H9 (cell line): Measurements from ENCODE around the gene ALG1L2. TPM values are rescaled to one million over a fixed set of nuclear protein-coding genes. Genes with fewer than 3 reads are reported as not detected.
"Not testable (repeated sequence)": the region's sequence is repeated elsewhere in the genome, so short reads cannot be mapped to it uniquely, and the experiment has no call there.

Experiments
- DNase-seq: peaks from one replicate; pipeline ENCODE4 v3.0.0-alpha.2; 2017
- H2AFZ ChIP-seq: one replicate; pipeline ENCODE4 v1.6.1; 2013; ENCODE audit warnings: mild to moderate bottlenecking, low read length, control low read depth, moderate library complexity
- H2AK5ac ChIP-seq: 2 replicates; pipeline ENCODE4 v1.6.1; 2013; ENCODE audit warnings: low read length, control low read depth, mixed read lengths; ENCODE audit not compliant: insufficient read length
- H2BK120ac ChIP-seq: one replicate; pipeline ENCODE4 v1.6.1; 2013; ENCODE audit warnings: low read depth, mild to moderate bottlenecking, low read length, control low read depth, inconsistent platforms; ENCODE audit not compliant: poor library complexity, severe bottlenecking
- H2BK12ac ChIP-seq: 2 replicates; pipeline ENCODE4 v1.6.1; 2013; ENCODE audit warnings: low read length, control low read depth, mixed read lengths, low read depth; ENCODE audit not compliant: insufficient read length
- H2BK15ac ChIP-seq: 2 replicates; pipeline ENCODE4 v1.6.1; 2013; ENCODE audit warnings: low read depth, low read length, control low read depth
- H2BK20ac ChIP-seq: one replicate; pipeline ENCODE4 v1.6.1; 2013; ENCODE audit warnings: low read depth, mild to moderate bottlenecking, low read length, control low read depth, inconsistent platforms; ENCODE audit not compliant: poor library complexity, severe bottlenecking
- H2BK5ac ChIP-seq: 2 replicates; pipeline ENCODE4 v1.6.1; 2013; ENCODE audit warnings: low read length, control low read depth, mixed read lengths; ENCODE audit not compliant: insufficient read length
- H3K14ac ChIP-seq: 2 replicates; pipeline ENCODE4 v1.6.1; 2013; ENCODE audit warnings: low read length, control low read depth; ENCODE audit not compliant: insufficient read depth
- H3K18ac ChIP-seq: 2 replicates; pipeline ENCODE4 v1.6.1; 2013; ENCODE audit warnings: low read depth, mild to moderate bottlenecking, mixed read lengths, low read length, control low read depth; ENCODE audit not compliant: insufficient read length
- H3K23ac ChIP-seq: 2 replicates; pipeline ENCODE4 v1.6.1; 2013; ENCODE audit warnings: low read length, control low read depth, mixed read lengths, low read depth; ENCODE audit not compliant: insufficient read length
- H3K23me2 ChIP-seq: 2 replicates; pipeline ENCODE4 v1.6.1; 2013; ENCODE audit warnings: low read depth, mild to moderate bottlenecking, mixed read lengths, low read length, control low read depth; ENCODE audit not compliant: insufficient read length, poor library complexity, severe bottlenecking
- H3K27ac ChIP-seq: 2 replicates; pipeline ENCODE4 v1.5.1; 2013; ENCODE audit warnings: low read length, control low read depth, mixed read lengths, low read depth; ENCODE audit not compliant: insufficient read length
- H3K27me3 ChIP-seq: 2 replicates; pipeline ENCODE4 v1.6.1; 2013; ENCODE audit warnings: low read length, control low read depth, inconsistent platforms; ENCODE audit not compliant: insufficient read depth
- H3K4ac ChIP-seq: 2 replicates; pipeline ENCODE4 v1.6.1; 2013; ENCODE audit warnings: low read depth, mild to moderate bottlenecking, control low read depth, inconsistent platforms, low read length, moderate library complexity
- H3K4me1 ChIP-seq: 2 replicates; pipeline ENCODE4 v1.6.1; 2013; ENCODE audit warnings: low read length, control low read depth, inconsistent platforms; ENCODE audit not compliant: insufficient read depth
- H3K4me2 ChIP-seq: 2 replicates; pipeline ENCODE4 v1.6.1; 2013; ENCODE audit warnings: low read length, control low read depth, mixed read lengths; ENCODE audit not compliant: insufficient read length, insufficient read depth
- H3K56ac ChIP-seq: 2 replicates; pipeline ENCODE4 v1.6.1; 2013; ENCODE audit warnings: low read depth, mild to moderate bottlenecking, mixed read lengths, low read length, control low read depth; ENCODE audit not compliant: insufficient read length
- H3K79me1 ChIP-seq: 2 replicates; pipeline ENCODE4 v1.6.1; 2013; ENCODE audit warnings: low read depth, mild to moderate bottlenecking, moderate library complexity, low read length, control low read depth, inconsistent platforms; ENCODE audit not compliant: insufficient read depth, poor library complexity, severe bottlenecking
- H3K79me2 ChIP-seq: 2 replicates; pipeline ENCODE4 v1.6.1; 2013; ENCODE audit warnings: low read length, control low read depth, inconsistent platforms; ENCODE audit not compliant: insufficient read depth
- H3K9ac ChIP-seq: 2 replicates; pipeline ENCODE4 v1.6.1; 2013; ENCODE audit warnings: low read length, control low read depth, mixed read lengths; ENCODE audit not compliant: insufficient read length; ENCODE audit errors: extremely low read depth
- H3K9me3 ChIP-seq: one replicate; pipeline ENCODE4 v1.6.1; 2013; ENCODE audit warnings: low read depth, low read length, inconsistent platforms; ENCODE audit not compliant: control insufficient read depth
- H3T11ph ChIP-seq: one replicate; pipeline ENCODE4 v1.6.1; 2013; ENCODE audit warnings: mild to moderate bottlenecking, low read length, control low read depth, inconsistent platforms
- H4K20me1 ChIP-seq: one replicate; pipeline ENCODE4 v1.6.1; 2013; ENCODE audit not compliant: control insufficient read depth, insufficient read length, insufficient read depth
- H4K5ac ChIP-seq: 2 replicates; pipeline ENCODE4 v1.6.1; 2013; ENCODE audit warnings: low read depth, mild to moderate bottlenecking, mixed read lengths, low read length, control low read depth; ENCODE audit not compliant: insufficient read length
- H4K8ac ChIP-seq: replicated peaks from 2 replicates; pipeline ENCODE4 v1.6.1; 2013; ENCODE audit warnings: low read length, control low read depth, mixed read lengths, low read depth; ENCODE audit not compliant: insufficient read length
- H4K91ac ChIP-seq: 2 replicates; pipeline ENCODE4 v1.6.1; 2013; ENCODE audit warnings: low read depth, mild to moderate bottlenecking, moderate library complexity, mixed read lengths, low read length, control low read depth; ENCODE audit not compliant: insufficient read length
- H3K27ac Mint-ChIP-seq, 3 experiments: 2 replicates in 2 of 3; 3 replicates in 1 of 3; pipeline ENCODE4 v1.8.0; 2020 to 2021; ENCODE audit warnings: mixed read lengths in 3 of 3, mild to moderate bottlenecking in 1 of 3, moderate library complexity in 1 of 3
- H3K27me3 Mint-ChIP-seq: 2 replicates; pipeline ENCODE4 v1.8.0; 2021; ENCODE audit warnings: low read depth, mild to moderate bottlenecking, moderate library complexity, mixed read lengths
- H3K36me3 Mint-ChIP-seq, 3 experiments: 2 replicates in 2 of 3; 3 replicates in 1 of 3; pipeline ENCODE4 v1.8.0; 2020 to 2021; ENCODE audit warnings: low read depth in 3 of 3, mixed read lengths in 3 of 3; ENCODE audit not compliant: insufficient read depth in 1 of 3
- H3K4me1 Mint-ChIP-seq, 2 experiments: 2 replicates each; pipeline ENCODE4 v1.8.0; 2020; ENCODE audit warnings: mixed read lengths in 2 of 2
- H3K4me3 Mint-ChIP-seq, 2 experiments: 2 replicates in 1 of 2; 3 replicates in 1 of 2; pipeline ENCODE4 v1.8.0; 2020 to 2021; ENCODE audit warnings: mild to moderate bottlenecking in 2 of 2, mixed read lengths in 2 of 2, moderate library complexity in 1 of 2
- H3K9me3 Mint-ChIP-seq, 2 experiments: 2 replicates in 1 of 2; 3 replicates in 1 of 2; pipeline ENCODE4 v1.8.0; 2020; ENCODE audit warnings: mild to moderate bottlenecking in 2 of 2, mixed read lengths in 2 of 2, moderate library complexity in 1 of 2
- WGBS: extraction: QIAGEN DNeasy Blood & Tissue Kit; methylation state at CpG from one replicate; pipeline ENCODE4 v1.1.7; 2013; ENCODE audit warnings: missing lambda C conversion rate, low lambda C conversion rate, mixed read lengths; ENCODE audit not compliant: insufficient read length; ENCODE audit errors: extremely low coverage; 5-methylcytosine and 5-hydroxymethylcytosine counted together
- total RNA-seq: library from RNA; stranded (reverse); gene quantifications from 2 replicates; pipeline ENCODE4 v1.2.1, GENCODE V29; 2021

Gene ALG1L2
- total RNA-seq, 1 experiment from 2014 or later: 1.2 TPM

DNA sequence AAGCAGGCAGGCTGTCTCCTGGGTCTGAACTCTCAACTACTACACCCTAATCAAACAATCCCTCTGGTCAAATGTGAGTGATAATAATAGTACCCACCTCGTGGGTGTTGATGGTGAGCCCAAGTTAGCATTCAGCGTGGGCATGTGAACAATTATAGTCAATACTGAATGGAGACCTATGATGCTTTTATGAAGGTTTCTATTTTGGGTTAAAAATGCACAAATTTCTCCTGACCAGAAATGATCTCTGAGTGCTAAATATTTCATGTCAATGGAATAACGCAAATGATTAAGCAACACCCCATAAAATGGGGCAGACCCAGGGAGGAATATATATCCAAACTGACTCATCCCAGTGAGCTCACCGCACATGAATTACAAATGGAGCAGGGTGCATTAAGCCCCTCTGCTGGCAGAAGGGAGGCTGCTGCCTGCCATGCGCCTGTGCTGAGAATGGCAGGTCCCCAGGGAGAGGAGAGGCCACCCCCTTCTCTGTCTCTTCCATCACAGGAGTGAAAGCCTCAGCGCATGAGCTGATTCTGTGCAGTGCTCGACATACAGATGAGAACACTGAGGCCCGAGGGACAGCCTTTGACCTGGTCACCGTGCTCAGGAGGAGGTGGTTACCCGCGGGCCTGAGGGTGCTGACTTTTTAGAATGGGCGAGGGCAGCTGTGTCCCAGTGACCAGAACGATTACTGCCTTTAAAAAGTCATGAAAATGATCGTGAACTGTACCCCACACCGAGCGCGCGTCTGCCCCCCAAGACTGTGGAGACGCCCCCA is 28.9 kb downstream of the ALG1L2 start:
- not testable (repeated sequence) for H3K4ac ChIP-seq, H4K8ac ChIP-seq, H3K9me3 ChIP-seq, H3K27me3 ChIP-seq, H3K27me3 Mint-ChIP-seq, H3K56ac ChIP-seq, H3K23ac ChIP-seq, H4K91ac ChIP-seq, H2AK5ac ChIP-seq, H3K9ac ChIP-seq, H3K79me2 ChIP-seq, H2BK120ac ChIP-seq, H3T11ph ChIP-seq, H4K5ac ChIP-seq, H3K23me2 ChIP-seq, H3K27ac ChIP-seq, H2BK20ac ChIP-seq, H2BK5ac ChIP-seq, H3K9me3 Mint-ChIP-seq, DNase-seq, H3K14ac ChIP-seq, H4K20me1 ChIP-seq, H3K18ac ChIP-seq, H3K4me1 ChIP-seq, H3K79me1 ChIP-seq, H2AFZ ChIP-seq, H2BK12ac ChIP-seq, H2BK15ac ChIP-seq
- Mint-ChIP-seq H3K4me1 (peaks cover 19 to 25% of the 10 kb centered on the region in 2 experiments), H3K4me3 (peak overlapping the region; percentile 92 to 94), H3K27ac (peak overlapping the region; percentile 79 to 94 (median 87); a peak in 5 of 7 replicates), H3K36me3 (peaks cover 4 to 15% (median 10%) of the 10 kb centered on the region in 3 experiments)
- WGBS: no CpG with 5 or more reads among the region's 19 CpGs
- peak overlapping the region; percentile 84 for H3K4me2 ChIP-seq
